Measurements from ENCODE around the gene PRKCE.

PRKCE gene

GRCh38 chr2:45834372-45834771 is 182.9 kb downstream of the PRKCE start:
- H3K4me3 ChIP-seq (ENCODE audit: low read length), result no peak overlapping the region
- no peak for DNase-seq (ENCODE audit: low read depth)
- TF ChIP-seq CTCF (IDR thresholded peaks at IDR 0.05; ENCODE audit: insufficient read depth, low read depth, low read length, missing control alignments), result no peak

- no peak for TF ChIP-seq CTCF (IDR thresholded peaks at IDR 0.05; ENCODE audit: insufficient read depth, low read depth, low read length, missing control alignments)
- DNase-seq (ENCODE audit: low read depth), result no peak
- no peak overlapping the region for H3K4me3 ChIP-seq (ENCODE audit: low read length)
Measured at GRCh38 chr2:45834858-45835257, 183.4 kb downstream of the PRKCE start.

- DNase-seq (ENCODE audit: low read depth), result no peak
- no peak overlapping the region for H3K4me3 ChIP-seq (ENCODE audit: low read length)
- no peak for TF ChIP-seq CTCF (IDR thresholded peaks at IDR 0.05; ENCODE audit: insufficient read depth, low read depth, low read length, missing control alignments)
Measured at GRCh38 chr2:45836316-45836715, 184.8 kb downstream of the PRKCE start.

GRCh38 chr2:45836740-45837139 is 185.3 kb downstream of the PRKCE start:
- H3K4me3 ChIP-seq (ENCODE audit: low read length), result no peak overlapping the region
- no peak for TF ChIP-seq CTCF (IDR thresholded peaks at IDR 0.05; ENCODE audit: insufficient read depth, low read depth, low read length, missing control alignments)
- no peak for DNase-seq (ENCODE audit: low read depth)

- no peak for TF ChIP-seq CTCF (IDR thresholded peaks at IDR 0.05; ENCODE audit: insufficient read depth, low read depth, low read length, missing control alignments)
- no peak for DNase-seq (ENCODE audit: low read depth)
- no peak overlapping the region for H3K4me3 ChIP-seq (ENCODE audit: low read length)
Measured at GRCh38 chr2:45837812-45838341, 186.4 kb downstream of the PRKCE start.

GRCh38 chr2:45839508-45840251 is 188.2 kb downstream of the PRKCE start:
- no peak for TF ChIP-seq CTCF (IDR thresholded peaks at IDR 0.05; ENCODE audit: insufficient read depth, low read depth, low read length, missing control alignments)
- no peak overlapping the region for H3K4me3 ChIP-seq (ENCODE audit: low read length)
- no peak for DNase-seq (ENCODE audit: low read depth)

GRCh38 chr2:45840481-45840880 is 189.0 kb downstream of the PRKCE start:
- H3K4me3 ChIP-seq (ENCODE audit: low read length), result no peak overlapping the region
- DNase-seq (ENCODE audit: low read depth), result no peak
- no peak for TF ChIP-seq CTCF (IDR thresholded peaks at IDR 0.05; ENCODE audit: insufficient read depth, low read depth, low read length, missing control alignments)
